Endothelial cell of umbilical vein (primary cell): ENCODE data around the gene PFKFB3.

Experiments used
- CTCF ChIP-seq, 2 donors: IDR thresholded peaks; 1 replicate in 1 of 2; 2 replicates in 1 of 2; pipeline ENCODE4 v1.5.1; 2011; ENCODE audit warnings: low read length in 2 of 2, mild to moderate bottlenecking in 2 of 2, moderate library complexity in 2 of 2, control low read depth in 1 of 2, inconsistent platforms in 1 of 2, low read depth in 1 of 2; ENCODE audit not compliant: insufficient read depth in 1 of 2; ENCODE audit errors: extremely low read depth in 1 of 2
- EZH2 ChIP-seq: IDR thresholded peaks from 2 replicates; pipeline ENCODE4 v1.6.1; 2012; ENCODE audit warnings: borderline replicate concordance, low read depth, mild to moderate bottlenecking, moderate library complexity, low read length, inconsistent platforms; ENCODE audit not compliant: severe bottlenecking
- MAX ChIP-seq: IDR thresholded peaks from 2 replicates; pipeline ENCODE4 v1.6.1; 2011; ENCODE audit not compliant: insufficient read depth, insufficient read length
- MYC ChIP-seq: IDR thresholded peaks from one replicate; pipeline ENCODE4 v1.6.1; 2011; ENCODE audit warnings: mild to moderate bottlenecking, low read depth, low read length
- POLR2A ChIP-seq: IDR thresholded peaks from 2 replicates; pipeline ENCODE4 v1.6.1; 2012; ENCODE audit warnings: low read depth, mild to moderate bottlenecking, control low read depth, low read length
- POLR2AphosphoS5 ChIP-seq: IDR thresholded peaks from 2 replicates; pipeline ENCODE4 v1.6.1; 2012; ENCODE audit warnings: low read depth, mild to moderate bottlenecking, control low read depth, low read length, moderate library complexity; ENCODE audit not compliant: insufficient read depth

- TF ChIP-seq POLR2A, result no peak
- TF ChIP-seq CTCF (IDR thresholded peaks at IDR 0.05; ENCODE audit: extremely low read depth in 1 of 2, insufficient read depth in 1 of 2, low read depth in 1 of 2, low read length in 2 of 2), result no peak
- TF ChIP-seq POLR2AphosphoS5, result no peak
- TF ChIP-seq EZH2, result no peak
- no peak for TF ChIP-seq MYC
- TF ChIP-seq MAX, result no peak
These were observed 11.9 kb downstream of the PFKFB3 start for GRCh38 chr10:6214612-6215011.
